Inflammatory macrophage treated with lipopolysaccharide for 4 hours (primary cell): ENCODE measurements around the gene CAMSAP1.

Experiments
- DNase-seq: peaks from one replicate; pipeline ENCODE4 v3.0.0-alpha.2; 2020

CAMSAP1 gene

GRCh38 chr9:135809166-135809565, 98.2 kb downstream of the CAMSAP1 start:
- DNase-seq, result no peak

- no peak for DNase-seq
These were observed 101.8 kb downstream of the CAMSAP1 start for GRCh38 chr9:135805422-135806022.

GRCh38 chr9:135804581-135805421, 102.5 kb downstream of the CAMSAP1 start:
- DNase-seq, result no peak

- DNase-seq, result no peak
These were observed 103.9 kb downstream of the CAMSAP1 start for GRCh38 chr9:135803441-135803840.

- no peak for DNase-seq
These were observed 104.4 kb downstream of the CAMSAP1 start for GRCh38 chr9:135802876-135803419.

- no peak for DNase-seq
These were observed 106.3 kb downstream of the CAMSAP1 start for GRCh38 chr9:135801070-135801469.

- no peak for DNase-seq
These were observed 108.1 kb downstream of the CAMSAP1 start for GRCh38 chr9:135799261-135799660.

GRCh38 chr9:135798263-135798585, 109.1 kb downstream of the CAMSAP1 start:
- no peak for DNase-seq

- DNase-seq, result peak; percentile 20
These were observed 109.7 kb downstream of the CAMSAP1 start for GRCh38 chr9:135797507-135798262.

- no peak for DNase-seq
These were observed 110.4 kb downstream of the CAMSAP1 start for GRCh38 chr9:135796784-135797485.

GRCh38 chr9:135795391-135795790, 112.0 kb downstream of the CAMSAP1 start:
- no peak for DNase-seq

- no peak for DNase-seq
These were observed 112.9 kb downstream of the CAMSAP1 start for GRCh38 chr9:135794361-135794885.

GRCh38 chr9:135794057-135794335, 113.3 kb downstream of the CAMSAP1 start:
- no peak for DNase-seq

GRCh38 chr9:135793221-135794056, 113.9 kb downstream of the CAMSAP1 start:
- no peak for DNase-seq

- DNase-seq, result no peak
These were observed 114.8 kb downstream of the CAMSAP1 start for GRCh38 chr9:135792268-135793128.

GRCh38 chr9:135791431-135792267, 115.7 kb downstream of the CAMSAP1 start:
- DNase-seq, result no peak

GRCh38 chr9:135790850-135791249, 116.5 kb downstream of the CAMSAP1 start:
- DNase-seq, result no peak

- DNase-seq, result no peak
These were observed 117.0 kb downstream of the CAMSAP1 start for GRCh38 chr9:135790356-135790755.

GRCh38 chr9:135789838-135790291, 117.5 kb downstream of the CAMSAP1 start:
- no peak for DNase-seq
